ENCODE results near the gene WNT2.
"Not testable (repeated sequence)": the region's sequence is repeated elsewhere in the genome, so short reads cannot be mapped to it uniquely, and the experiment has no call there.

WNT2 gene

GRCh38 chr7:117300506-117300905 is 22.4 kb downstream of the WNT2 start:
- DNase-seq: not testable (repeated sequence)

GRCh38 chr7:117297606-117298005 is 25.3 kb downstream of the WNT2 start:
- DNase-seq: no peak

GRCh38 chr7:117296066-117296465 is 26.8 kb downstream of the WNT2 start:
- no peak for DNase-seq

GRCh38 chr7:117285826-117286225 is 37.0 kb downstream of the WNT2 start:
- no peak for DNase-seq

- no peak for DNase-seq
Observed at GRCh38 chr7:117284692-117285091, 38.2 kb downstream of the WNT2 start.

DNA sequence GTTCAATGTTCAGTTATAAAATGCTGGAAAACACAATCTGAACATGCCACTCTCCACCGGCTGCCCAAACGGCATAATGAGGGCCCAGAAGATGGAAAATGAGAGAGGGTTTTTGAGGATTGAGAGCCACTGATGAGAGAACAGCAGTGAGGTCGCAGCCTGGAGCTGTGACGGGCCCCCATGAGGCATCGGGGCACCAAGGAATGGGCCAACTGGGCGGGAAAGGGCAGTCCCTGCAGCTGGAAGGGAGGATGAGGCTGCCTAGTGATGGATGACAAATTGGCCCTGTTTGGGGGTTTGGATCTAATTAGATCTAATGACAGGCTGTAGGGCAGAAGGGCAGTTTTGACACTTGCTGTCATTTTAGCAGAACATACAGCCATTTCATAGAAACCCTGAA is 39.1 kb downstream of the WNT2 start:
- no peak for DNase-seq

GRCh38 chr7:117283371-117283770 is 39.5 kb downstream of the WNT2 start:
- DNase-seq: no peak

GRCh38 chr7:117282239-117282812 is 40.5 kb downstream of the WNT2 start:
- DNase-seq: no peak

DNA sequence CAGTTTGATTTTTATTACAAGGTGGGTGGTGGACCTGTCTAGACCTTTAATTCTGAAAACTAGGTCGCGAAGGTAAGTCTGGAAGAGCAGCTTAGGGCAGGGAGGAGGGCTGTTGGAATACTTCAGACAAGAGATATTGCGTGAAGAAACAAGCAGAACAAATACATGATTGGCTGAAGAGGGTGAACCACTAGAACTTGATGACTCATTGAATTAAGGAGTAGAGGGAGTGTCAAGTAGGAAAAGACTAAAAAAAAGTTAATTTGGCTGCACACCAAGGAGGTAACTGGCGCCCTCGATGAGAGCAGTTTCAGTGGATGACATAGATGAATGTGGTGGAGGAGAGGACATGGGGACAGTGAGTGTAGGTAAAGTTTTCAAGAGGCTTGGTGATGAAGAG is 41.3 kb downstream of the WNT2 start:
- DNase-seq: no peak

DNA sequence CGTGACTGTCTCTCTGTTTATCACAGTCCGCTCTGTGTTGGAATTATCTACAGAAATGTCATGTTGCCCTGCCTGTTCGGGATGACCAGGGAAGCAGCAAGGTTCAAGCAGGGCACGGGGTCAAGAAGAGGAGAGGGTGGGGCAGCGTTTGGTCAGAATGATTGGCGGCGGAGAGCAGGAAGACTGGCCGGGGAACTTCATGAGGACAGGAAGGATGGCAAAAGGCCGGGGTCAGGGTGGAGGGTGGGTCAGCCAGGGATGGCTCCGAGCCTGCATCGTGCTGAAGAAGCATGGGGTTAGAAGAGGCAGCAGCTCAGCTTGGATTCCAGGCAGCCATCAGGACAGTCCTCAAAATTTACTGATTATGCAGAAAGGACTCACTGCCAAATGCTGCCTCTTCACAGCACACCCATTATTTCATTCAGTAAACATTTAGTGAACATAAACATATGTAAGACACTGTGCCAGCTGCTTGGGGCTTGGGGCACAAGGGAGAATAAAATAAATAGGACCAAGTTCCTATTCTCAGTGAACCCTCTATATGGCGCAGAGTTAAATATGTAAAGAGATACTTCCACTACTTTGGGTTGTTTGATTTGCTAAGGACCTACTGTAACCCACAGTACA is 42.8 kb downstream of the WNT2 start:
- no peak for DNase-seq

GRCh38 chr7:117279203-117279602 is 43.7 kb downstream of the WNT2 start:
- no peak for DNase-seq

- no peak for DNase-seq
Observed at GRCh38 chr7:117278040-117278439, 44.8 kb downstream of the WNT2 start.

GRCh38 chr7:117277576-117277975 is 45.3 kb downstream of the WNT2 start:
- no peak for DNase-seq

DNA sequence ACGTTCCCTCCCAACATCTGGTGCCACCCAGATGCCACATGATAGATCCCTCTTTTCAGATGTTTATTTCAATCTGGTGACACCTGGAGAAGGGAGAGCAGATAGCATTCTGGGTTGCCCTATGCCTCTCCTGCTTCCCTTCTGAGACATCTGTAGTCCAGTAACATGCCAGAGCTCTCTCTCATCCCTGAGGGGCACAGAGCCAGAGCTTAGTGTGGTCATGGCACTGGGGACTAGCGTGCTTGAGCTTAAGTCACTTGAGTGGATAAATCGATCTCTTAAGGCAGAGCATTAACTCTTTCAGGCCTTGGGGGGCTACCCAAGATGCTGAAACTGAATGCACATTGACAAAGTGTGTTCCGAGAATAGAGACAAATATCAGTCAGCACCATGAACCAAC is 47.9 kb downstream of the WNT2 start:
- no peak for DNase-seq

GRCh38 chr7:117273814-117274225 is 49.0 kb downstream of the WNT2 start:
- DNase-seq: no peak

DNA sequence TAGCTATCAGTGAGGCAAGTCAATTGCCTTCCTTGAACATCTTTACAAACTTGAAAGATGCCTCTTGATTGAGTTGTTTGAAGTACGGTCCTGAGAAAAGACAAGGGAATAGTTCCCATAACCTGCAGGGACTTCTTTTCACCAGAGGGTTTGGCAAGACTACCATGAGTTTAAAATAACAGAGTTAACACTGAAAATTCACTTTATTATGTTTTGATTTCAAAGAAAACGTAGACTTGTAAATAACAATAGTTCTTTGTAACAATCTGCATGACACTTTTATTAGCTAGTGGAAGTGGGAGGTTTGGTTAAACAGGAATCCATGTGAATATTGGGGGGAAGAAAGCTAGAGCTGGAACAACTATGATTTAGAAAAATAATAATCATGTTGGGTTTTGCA is 49.5 kb downstream of the WNT2 start:
- no peak for DNase-seq

DNA sequence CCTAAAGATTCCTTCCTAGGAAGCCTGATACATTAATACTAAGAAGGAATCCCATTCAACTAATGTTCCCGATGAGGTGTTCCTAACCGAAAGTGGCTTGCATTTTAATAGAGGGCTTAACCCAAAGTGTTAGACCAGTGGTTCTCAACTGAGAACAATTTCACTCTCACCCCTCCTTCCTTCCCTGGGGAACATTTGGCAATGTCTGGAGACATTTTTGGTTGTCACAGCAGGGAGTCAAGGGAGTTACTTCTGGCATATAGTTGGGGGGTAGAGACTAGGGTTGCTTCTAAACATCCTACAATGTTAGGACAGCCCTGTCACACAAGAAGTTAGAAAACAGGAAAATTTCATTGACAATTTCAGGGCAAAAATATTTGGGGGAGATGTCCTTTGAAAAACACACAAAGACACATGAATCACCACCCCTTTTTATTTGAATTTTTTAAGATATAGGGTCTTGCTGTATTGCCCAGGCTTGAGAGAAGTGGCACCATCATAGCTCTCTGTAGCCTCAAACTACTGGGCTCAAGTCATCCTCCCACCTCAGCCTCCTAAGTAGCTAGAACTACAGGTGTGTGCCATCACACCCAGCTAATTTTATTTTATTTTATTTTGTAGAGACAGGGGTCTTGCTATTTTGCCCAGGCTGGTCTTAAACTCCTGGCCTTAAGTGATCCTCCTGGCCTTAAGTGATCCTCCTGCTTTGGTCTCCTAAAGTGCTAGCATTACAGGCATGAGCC is 50.7 kb downstream of the WNT2 start:
- DNase-seq: no peak

DNA sequence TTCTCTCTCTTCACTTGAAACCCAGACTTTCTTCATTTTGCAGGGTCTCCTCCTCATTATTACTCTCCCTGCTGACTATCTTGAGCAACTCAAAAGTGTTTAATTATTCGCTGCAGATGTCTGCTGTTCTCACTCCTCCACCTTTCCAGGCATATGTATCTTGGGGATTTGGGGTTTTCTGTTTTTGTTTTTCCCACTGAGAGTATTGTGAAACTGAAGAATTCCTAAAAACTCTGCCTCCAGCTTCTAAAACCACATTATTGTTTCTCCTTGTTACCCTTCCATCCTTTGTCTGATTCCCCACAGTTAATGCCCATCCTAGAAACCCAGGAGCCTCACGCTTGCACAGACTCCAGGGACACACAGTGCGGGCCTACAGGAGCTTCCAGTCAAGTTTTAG is 51.3 kb downstream of the WNT2 start:
- no peak for DNase-seq

DNA sequence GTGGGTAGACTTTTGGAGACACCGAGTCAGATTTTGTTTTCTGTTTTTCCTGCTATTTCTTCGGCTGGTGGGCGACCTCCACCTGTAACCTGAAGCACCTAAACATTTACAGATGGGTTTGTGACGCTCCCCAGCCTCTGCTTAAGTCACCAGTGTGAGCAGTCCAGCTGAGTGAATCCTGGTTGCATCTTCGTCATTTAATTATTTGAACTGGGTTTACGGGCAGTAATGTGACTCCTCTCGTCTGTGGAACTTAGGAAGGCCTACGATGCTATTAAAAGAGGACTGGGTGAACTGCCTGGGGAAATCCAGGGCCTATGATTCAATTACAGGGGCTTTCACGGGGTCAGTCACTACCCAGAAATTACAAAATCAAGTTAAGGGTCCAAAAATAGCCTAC is 52.5 kb downstream of the WNT2 start:
- no peak for DNase-seq

- DNase-seq: no peak
Observed at GRCh38 chr7:117269886-117270285, 53.0 kb downstream of the WNT2 start.

GRCh38 chr7:117269417-117269816 is 53.4 kb downstream of the WNT2 start:
- DNase-seq: no peak

DNA sequence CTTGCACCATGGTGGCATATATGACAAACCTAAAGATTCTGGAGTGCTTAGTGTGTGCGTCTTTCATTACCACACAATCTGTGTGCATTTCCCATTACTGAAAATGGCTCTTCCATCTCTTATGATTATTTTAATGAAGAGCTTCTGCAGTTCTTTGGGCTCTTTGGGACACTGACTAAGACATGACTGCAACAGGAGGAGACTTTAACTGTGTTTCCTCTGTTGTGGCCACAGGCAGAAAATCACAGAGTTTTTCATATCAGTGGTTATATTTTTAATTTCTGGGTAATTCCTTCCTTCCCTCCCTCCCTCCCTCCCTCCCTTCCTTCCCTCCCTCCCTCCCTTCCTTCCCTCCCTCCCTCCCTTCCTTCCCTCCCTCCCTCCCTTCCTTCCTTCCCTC is 58.1 kb downstream of the WNT2 start:
- DNase-seq: no peak

- no peak for DNase-seq
Observed at GRCh38 chr7:117262546-117262945, 60.3 kb downstream of the WNT2 start.

DNA sequence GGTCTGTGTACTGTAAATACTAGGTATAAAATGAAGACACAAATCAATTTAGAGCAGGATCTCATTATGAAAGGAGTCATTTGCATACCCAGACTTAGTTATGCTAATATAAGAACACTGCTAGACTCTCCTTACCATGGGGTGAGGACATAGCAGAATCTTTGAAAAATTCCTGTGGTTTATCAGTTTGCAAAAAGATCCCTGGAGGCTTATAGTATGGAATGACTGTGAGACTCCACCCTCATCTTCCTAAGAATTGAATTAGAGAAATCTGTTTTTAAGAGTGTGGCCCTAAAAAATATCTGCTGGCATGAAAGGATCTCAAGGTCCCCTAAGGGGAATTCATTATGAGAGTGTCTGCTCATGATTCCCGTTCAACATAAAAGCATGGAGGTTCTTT is 63.2 kb downstream of the WNT2 start:
- no peak for DNase-seq

DNA sequence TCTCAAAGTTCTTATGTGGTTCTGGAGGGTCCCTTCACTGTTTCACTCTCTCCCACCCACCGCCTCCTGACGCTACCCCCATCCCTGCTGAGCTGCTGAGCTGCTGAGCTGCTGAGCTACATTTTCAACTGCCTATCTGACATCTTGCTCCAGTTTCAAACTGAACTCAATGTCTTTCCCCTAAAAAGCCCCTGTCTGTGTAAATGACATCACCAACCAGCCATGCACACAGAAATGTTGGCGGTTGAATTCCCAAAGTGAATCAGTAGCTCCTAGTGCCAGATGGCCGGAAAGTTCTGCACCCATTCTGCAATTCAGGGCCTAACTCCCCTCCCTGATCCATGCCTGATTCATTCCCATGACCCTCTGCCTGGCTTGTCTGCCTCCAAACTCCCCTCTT is 71.2 kb downstream of the WNT2 start:
- DNase-seq: no peak
